DND-41 (cell line): ENCODE results near the gene BRD3.

Source experiments
- EZH2 ChIP-seq: IDR thresholded peaks from 3 replicates; pipeline ENCODE4 v1.6.1; 2012; ENCODE audit warnings: borderline replicate concordance, low read depth, mild to moderate bottlenecking, moderate library complexity, low read length, inconsistent platforms; ENCODE audit not compliant: severe bottlenecking
- TF ChIP-seq, protein P1 (sequence below): IDR thresholded peaks from 2 replicates; pipeline ENCODE4 v1.5.1; 2012; ENCODE audit warnings: borderline replicate concordance, low read length, moderate library complexity, mild to moderate bottlenecking; ENCODE audit not compliant: poor library complexity, severe bottlenecking; ENCODE audit errors: extremely low read depth

DNA sequence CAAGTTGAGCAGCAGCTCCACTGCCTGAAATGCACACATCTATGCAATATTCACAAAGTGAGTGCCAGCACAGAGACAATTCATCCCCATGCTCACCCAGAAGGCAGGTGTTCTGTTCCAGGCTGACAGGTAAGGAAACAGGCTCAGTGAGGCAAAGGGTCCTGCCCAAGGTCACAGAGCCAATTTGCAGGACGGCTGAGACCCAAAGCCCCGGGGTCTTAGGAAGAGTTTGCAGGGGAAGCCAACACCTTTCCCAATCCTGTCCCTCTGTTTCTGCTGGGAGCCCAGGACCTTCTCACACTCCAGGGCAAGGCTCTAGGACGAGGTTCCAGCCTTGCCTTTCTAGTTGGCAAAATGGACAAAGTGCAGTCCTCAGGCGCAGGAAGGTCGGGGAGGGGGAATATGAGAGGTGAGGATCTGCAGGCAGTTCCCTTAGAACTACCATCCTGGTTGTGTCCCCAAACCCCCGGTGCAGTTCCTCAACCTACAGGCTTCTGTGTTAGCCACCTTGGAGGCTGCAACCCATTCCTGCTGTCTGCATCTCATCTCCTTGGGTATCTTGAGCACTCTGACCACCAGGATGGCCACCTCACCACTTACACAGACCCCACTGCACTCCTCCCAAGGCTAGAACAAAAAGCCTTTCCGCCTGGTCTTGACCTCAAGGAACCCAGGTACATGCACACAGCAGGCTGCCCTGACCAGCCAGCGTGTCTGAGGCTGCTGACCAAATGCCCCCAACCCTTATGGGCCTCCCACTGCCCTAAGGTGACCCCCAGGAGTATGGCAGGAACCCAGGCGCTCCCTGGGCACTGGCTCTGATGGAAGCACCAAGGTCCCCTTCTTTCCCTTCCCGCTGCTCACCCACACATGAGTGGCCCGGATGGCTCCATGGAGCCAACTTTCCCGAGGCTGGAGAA is 1.9 kb upstream of the BRD3 start:
- TF ChIP-seq, protein P1, sequence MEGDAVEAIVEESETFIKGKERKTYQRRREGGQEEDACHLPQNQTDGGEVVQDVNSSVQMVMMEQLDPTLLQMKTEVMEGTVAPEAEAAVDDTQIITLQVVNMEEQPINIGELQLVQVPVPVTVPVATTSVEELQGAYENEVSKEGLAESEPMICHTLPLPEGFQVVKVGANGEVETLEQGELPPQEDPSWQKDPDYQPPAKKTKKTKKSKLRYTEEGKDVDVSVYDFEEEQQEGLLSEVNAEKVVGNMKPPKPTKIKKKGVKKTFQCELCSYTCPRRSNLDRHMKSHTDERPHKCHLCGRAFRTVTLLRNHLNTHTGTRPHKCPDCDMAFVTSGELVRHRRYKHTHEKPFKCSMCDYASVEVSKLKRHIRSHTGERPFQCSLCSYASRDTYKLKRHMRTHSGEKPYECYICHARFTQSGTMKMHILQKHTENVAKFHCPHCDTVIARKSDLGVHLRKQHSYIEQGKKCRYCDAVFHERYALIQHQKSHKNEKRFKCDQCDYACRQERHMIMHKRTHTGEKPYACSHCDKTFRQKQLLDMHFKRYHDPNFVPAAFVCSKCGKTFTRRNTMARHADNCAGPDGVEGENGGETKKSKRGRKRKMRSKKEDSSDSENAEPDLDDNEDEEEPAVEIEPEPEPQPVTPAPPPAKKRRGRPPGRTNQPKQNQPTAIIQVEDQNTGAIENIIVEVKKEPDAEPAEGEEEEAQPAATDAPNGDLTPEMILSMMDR = no peak
- no peak for TF ChIP-seq EZH2
